Measurements from ENCODE around the gene CCDC77.

CCDC77 gene

DNA sequence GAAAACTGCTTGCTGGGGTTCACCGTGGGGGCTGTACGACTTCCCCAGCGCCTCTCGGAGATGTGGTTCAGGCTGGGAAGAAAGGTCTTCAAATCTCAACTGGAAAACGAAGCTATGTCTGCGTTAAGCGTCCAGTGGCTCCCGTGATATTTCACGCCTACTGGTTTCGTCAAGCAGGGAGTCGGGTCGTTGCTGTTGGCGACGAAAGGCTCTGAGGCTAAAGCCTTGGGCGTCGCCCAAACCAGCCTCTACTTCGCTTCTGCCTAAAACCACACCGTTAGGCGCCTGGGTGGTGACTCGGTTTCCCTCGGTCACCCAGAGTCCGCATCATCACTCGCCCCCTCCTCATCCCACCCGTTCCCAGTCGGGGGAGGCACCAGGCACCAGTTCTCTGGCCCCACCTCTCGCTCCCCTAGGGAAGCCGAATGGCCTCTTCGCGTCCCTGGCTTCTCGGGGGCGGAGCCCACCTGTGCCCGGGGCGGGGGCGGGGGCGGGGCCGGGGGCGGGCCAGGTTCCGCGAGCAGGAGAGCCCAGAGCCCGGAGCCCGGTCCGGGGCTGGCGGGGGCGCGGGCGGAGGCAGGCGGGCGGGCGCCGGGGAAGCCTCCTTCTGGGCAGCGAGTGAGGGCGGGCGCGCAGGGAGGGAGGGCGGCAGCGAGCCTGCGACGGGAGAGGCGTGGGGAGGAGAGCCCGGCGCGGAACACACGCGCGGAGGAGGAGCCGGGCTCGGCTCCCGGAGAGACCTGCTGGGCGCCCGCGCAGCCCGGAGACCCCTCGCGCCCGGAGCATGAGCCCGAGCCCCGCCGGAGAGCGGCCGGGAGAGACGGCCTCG is 58.2 kb downstream of the CCDC77 start, which contains the start of gene B4GALNT3:
Gene B4GALNT3 (plus strand): TSS at position 510 of the 829 bp plus-strand sequence. CDS start 438 bp downstream, outside the sequence.
- ChIA-PET CTCF (interaction anchor here (11.9 kb wide), 1 partner anchor 88 kb away, joined by 144 read pairs; no protein-coding TSS in a partner anchor), POLR2A (no interaction called here)

DNA sequence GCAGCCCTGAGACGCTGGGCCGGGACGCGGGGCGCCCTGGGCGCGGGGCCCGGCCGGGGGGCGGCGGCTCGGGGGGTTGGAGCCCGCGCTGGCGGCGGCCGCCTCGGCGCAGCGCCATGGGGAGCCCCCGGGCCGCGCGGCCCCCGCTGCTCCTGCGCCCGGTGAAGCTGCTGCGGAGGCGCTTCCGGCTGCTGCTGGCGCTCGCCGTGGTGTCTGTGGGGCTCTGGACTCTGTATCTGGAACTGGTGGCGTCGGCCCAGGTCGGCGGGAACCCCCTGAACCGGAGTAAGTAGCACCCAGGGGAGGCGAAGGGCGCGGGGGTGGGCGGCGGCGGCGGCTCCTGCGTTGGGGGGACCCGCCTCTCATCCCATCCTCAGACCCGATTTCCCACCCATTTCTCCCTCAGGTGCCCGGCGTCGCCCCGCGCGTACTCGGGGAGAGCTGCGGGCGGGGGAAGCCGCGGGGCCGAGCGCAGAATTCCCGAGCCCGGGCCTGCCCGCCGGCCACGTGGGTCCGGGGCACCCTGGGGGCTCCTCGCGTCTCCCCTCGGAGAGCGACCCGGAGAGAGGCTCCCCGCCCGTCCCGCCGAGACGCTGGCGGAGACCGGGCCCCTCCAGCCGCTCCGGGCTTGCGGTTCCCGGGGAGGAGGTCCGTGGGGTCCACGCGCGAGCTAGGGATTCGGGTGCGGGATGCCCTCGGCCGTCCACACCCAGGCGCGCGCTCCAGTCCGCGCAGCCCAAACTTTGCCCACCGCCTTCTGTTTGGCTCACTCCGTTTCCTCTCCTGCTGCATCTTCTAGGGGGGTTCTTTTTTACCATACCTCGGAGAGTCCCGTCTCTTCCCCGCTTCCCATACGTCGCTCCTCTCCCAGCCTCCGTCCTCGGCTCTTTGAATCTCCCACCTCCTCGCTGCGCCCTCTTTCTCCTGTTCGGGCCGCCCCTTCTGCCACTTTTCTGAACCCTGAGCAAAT is 59.1 kb downstream of the CCDC77 start:
- TF ChIP-seq, protein P1, sequence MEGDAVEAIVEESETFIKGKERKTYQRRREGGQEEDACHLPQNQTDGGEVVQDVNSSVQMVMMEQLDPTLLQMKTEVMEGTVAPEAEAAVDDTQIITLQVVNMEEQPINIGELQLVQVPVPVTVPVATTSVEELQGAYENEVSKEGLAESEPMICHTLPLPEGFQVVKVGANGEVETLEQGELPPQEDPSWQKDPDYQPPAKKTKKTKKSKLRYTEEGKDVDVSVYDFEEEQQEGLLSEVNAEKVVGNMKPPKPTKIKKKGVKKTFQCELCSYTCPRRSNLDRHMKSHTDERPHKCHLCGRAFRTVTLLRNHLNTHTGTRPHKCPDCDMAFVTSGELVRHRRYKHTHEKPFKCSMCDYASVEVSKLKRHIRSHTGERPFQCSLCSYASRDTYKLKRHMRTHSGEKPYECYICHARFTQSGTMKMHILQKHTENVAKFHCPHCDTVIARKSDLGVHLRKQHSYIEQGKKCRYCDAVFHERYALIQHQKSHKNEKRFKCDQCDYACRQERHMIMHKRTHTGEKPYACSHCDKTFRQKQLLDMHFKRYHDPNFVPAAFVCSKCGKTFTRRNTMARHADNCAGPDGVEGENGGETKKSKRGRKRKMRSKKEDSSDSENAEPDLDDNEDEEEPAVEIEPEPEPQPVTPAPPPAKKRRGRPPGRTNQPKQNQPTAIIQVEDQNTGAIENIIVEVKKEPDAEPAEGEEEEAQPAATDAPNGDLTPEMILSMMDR (IDR thresholded peaks at IDR 0.05; ENCODE audit: control extremely low read depth, extremely low read depth, low read depth, missing control alignments): no peak
- POLR2A ChIA-PET: no interaction called here
- CTCF ChIA-PET: interaction anchor here (1.3 to 4.5 kb wide), 3 partner anchors 7 to 87 kb away, joined by 3 to 48 read pairs (median 16); no protein-coding TSS in a partner anchor
- peak; percentile 50 for DNase-seq (ENCODE audit: extremely low spot score)

More for the DNA sequence above, 58.2 kb downstream of the CCDC77 start, which contains the start of gene B4GALNT3:
- peak; percentile 43 for DNase-seq (ENCODE audit: extremely low spot score)
- TF ChIP-seq, protein P1 (IDR thresholded peaks at IDR 0.05; ENCODE audit: control extremely low read depth, extremely low read depth, low read depth, missing control alignments): no peak

DNA sequence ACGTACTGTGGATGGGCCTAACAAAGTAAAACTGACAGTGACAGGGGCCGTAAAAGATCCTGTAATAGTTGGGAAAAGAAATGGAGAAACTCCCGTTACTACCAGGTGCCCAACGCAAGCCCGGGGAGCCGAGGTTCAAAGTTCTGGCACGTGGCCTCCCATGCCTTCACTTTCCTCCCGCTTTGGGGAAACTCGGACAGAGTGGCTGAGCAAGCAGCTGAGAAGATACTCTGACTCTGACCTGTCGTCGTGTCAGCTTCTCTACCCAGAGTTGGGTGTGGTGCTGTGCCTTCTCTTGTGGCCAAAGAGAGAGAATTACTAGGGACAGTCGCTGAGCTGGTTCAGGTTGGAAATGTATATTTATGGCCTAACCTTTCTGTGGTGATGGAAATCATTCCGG is 60.0 kb downstream of the CCDC77 start:
- CTCF ChIA-PET: interaction anchor here (1.2 to 4.5 kb wide), 6 partner anchors 8 to 86 kb away, joined by 3 to 48 read pairs (median 5); no protein-coding TSS in a partner anchor
- TF ChIP-seq, protein P1 (IDR thresholded peaks at IDR 0.05; ENCODE audit: control extremely low read depth, extremely low read depth, low read depth, missing control alignments): no peak
- no peak for DNase-seq (ENCODE audit: extremely low spot score)
- POLR2A ChIA-PET: interaction anchor here (0.5 kb wide), 1 partner anchor 224 kb away, joined by 3 read pairs; no protein-coding TSS in a partner anchor

DNA sequence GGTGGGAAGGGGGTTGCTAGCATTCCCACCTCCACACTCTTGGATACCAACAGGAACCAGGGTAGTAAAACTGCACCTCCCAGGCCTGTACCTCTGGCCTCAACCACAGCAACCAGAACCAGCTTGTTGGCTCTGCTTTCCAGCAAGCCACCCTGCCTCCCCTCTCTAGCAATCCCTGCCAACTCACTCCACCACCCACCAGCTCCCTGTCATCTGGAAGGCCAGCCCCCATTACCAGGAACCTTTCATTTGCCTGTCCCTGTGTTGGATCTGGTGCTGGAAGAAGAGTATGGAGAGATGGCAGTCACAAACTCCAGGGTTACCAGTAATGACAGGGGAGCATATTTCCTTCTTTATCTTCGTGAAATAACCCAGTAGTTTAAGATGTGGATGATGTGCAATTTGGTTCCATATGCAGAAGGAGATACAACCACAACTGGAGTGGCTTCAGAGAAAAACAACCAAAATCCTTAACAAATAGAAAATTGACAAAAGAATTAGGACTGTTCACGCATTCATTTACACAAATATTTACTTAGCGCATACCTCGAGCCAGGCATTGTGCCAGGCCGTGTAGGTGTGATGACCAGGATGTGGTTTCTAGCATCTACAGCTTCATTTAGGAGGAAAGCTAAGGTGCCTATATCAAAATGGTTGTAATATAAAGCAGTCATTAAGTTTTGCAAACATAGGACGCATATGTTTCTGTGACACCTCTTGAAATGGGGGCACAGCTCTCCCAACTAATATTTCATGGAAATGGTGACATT is 61.7 kb downstream of the CCDC77 start:
- POLR2A ChIA-PET: no interaction called here
- no peak for DNase-seq (ENCODE audit: extremely low spot score)
- CTCF ChIA-PET: interaction anchor here (1.2 to 4.5 kb wide), 6 partner anchors 10 to 85 kb away, joined by 3 to 48 read pairs (median 6); no protein-coding TSS in a partner anchor
- TF ChIP-seq, protein P1 (IDR thresholded peaks at IDR 0.05; ENCODE audit: control extremely low read depth, extremely low read depth, low read depth, missing control alignments): no peak

DNA sequence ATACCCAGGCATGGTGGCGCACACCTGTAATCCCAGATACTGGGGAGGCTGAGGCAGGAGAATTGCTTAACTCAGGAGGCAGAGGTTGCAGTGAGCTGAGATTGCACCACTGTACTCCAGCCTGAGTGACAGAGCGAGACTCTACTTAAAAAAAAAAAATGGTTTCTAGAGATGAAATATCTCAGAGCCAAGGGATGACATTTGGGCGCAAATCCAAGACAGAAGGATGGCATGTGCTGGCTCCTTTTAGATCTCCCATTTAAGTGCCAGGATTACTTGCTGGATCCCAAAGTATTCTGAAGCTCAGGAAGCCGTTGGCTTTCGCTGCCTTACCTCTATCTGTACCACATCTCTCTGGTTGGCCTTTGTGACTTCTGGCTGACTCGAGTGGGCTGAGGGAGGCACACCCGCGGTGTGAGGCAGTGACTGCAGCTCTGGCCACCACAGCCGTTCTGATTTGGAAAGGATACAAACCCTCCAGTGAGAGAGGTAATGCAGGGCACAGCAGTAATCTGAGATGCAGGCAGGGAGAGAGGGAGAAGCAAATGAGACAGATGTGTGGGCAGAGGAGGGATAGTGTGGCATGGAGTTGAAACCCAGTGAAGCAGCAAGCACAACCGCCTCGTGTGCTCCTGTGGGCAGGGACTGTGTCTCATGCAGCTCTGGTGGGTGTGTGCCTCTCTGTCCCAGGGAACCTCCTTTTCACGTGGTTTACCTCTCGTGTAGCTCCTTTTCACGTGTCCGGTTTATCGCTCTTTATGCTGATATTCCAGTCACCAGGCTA is 63.2 kb downstream of the CCDC77 start:
- TF ChIP-seq, protein P1 (IDR thresholded peaks at IDR 0.05; ENCODE audit: control extremely low read depth, extremely low read depth, low read depth, missing control alignments): no peak
- ChIA-PET POLR2A (no interaction called here), CTCF (interaction anchor here (0.8 to 4.5 kb wide), 3 partner anchors 11 to 14 kb away, joined by 3 to 48 read pairs (median 3); no protein-coding TSS in a partner anchor)
- no peak for DNase-seq (ENCODE audit: extremely low spot score)

All from GM10248 (cell line).